Parathyroid adenoma (tissue), 2 donors: ENCODE data around the gene DENND1B.

Experiments
- H2AFZ ChIP-seq: fragments of 300-600 bp; sonication (generic); one replicate; pipeline ENCODE4 v1.7.0; 2017; ENCODE audit warnings: antibody characterized with exemption, mild to moderate bottlenecking
- H3K27ac ChIP-seq: fragments of 300-600 bp; sonication (generic); one replicate; pipeline ENCODE4 v1.7.0; 2017
- H3K27me3 ChIP-seq: fragments of 300-600 bp; sonication (generic); one replicate; pipeline ENCODE4 v1.7.0; 2017; ENCODE audit warnings: low read length; ENCODE audit not compliant: control insufficient read depth, insufficient read depth
- H3K36me3 ChIP-seq: fragments of 300-600 bp; sonication (generic); one replicate; pipeline ENCODE4 v1.7.0; 2017; ENCODE audit warnings: low read length; ENCODE audit not compliant: control insufficient read depth, insufficient read depth
- H3K4me1 ChIP-seq: fragments of 300-600 bp; sonication (generic); one replicate; pipeline ENCODE4 v1.7.0; 2017; ENCODE audit warnings: control low read depth
- H3K4me2 ChIP-seq: fragments of 300-600 bp; sonication (generic); one replicate; pipeline ENCODE4 v1.7.0; 2017; ENCODE audit warnings: low read length
- H3K4me3 ChIP-seq: fragments of 300-600 bp; sonication (generic); one replicate; pipeline ENCODE4 v1.7.0; 2017; ENCODE audit warnings: low read depth, low read length
- H3K79me2 ChIP-seq: fragments of 300-600 bp; sonication (generic); one replicate; pipeline ENCODE4 v1.7.0; 2017; ENCODE audit warnings: control low read depth
- H3K9ac ChIP-seq: fragments of 300-600 bp; sonication (generic); one replicate; pipeline ENCODE4 v1.7.0; 2017; ENCODE audit warnings: mild to moderate bottlenecking
- H3K9me3 ChIP-seq: fragments of 300-600 bp; sonication (generic); one replicate; pipeline ENCODE4 v1.7.0; 2017; ENCODE audit warnings: low read length; ENCODE audit not compliant: control insufficient read depth
- CTCF ChIP-seq: fragments of 300-600 bp; sonication (generic); IDR thresholded peaks from one replicate; pipeline ENCODE4 v1.7.0; 2017; ENCODE audit warnings: antibody characterized with exemption, mild to moderate bottlenecking
- donor health status: primary hyperparathyroidism.

The DENND1B gene

GRCh38 chr1:197672347-197672746, 102.9 kb downstream of the DENND1B start:
- H3K4me1 ChIP-seq: no peaks in the 10 kb centered on the region
- H3K4me2 ChIP-seq: no peak overlapping the region
- TF ChIP-seq CTCF: no peak
- H3K27ac ChIP-seq: no peak overlapping the region
- no peak overlapping the region for H2AFZ ChIP-seq
- no peaks in the 10 kb centered on the region for H3K79me2 ChIP-seq
- H3K36me3 ChIP-seq: no peaks in the 10 kb centered on the region
- H3K27me3 ChIP-seq: no peaks in the 10 kb centered on the region
- H3K9me3 ChIP-seq: no peaks in the 10 kb centered on the region
- no peak overlapping the region for H3K9ac ChIP-seq
- no peak overlapping the region for H3K4me3 ChIP-seq

GRCh38 chr1:197671920-197672319, 103.4 kb downstream of the DENND1B start:
- Histone ChIP-seq H3K27ac (no peak overlapping the region), H3K4me2 (no peak overlapping the region), H3K9me3 (no peaks in the 10 kb centered on the region), H2AFZ (no peak overlapping the region), H3K36me3 (no peaks in the 10 kb centered on the region), H3K79me2 (no peaks in the 10 kb centered on the region), H3K4me1 (no peaks in the 10 kb centered on the region), H3K27me3 (no peaks in the 10 kb centered on the region), H3K4me3 (no peak overlapping the region), H3K9ac (no peak overlapping the region)
- TF ChIP-seq CTCF: no peak

- Histone ChIP-seq H3K27ac (no peak overlapping the region), H3K4me1 (no peaks in the 10 kb centered on the region), H2AFZ (no peak overlapping the region), H3K4me3 (no peak overlapping the region), H3K4me2 (no peak overlapping the region), H3K79me2 (no peaks in the 10 kb centered on the region), H3K27me3 (no peaks in the 10 kb centered on the region), H3K36me3 (no peaks in the 10 kb centered on the region), H3K9me3 (no peaks in the 10 kb centered on the region), H3K9ac (no peak overlapping the region)
- no peak for TF ChIP-seq CTCF
Measured at GRCh38 chr1:197671140-197671539, 104.1 kb downstream of the DENND1B start.

GRCh38 chr1:197666769-197667285, 108.5 kb downstream of the DENND1B start:
- Histone ChIP-seq H3K4me1 (peaks cover 3% of the 10 kb centered on the region), H3K9ac (no peak overlapping the region), H3K27ac (no peak overlapping the region), H3K4me3 (no peak overlapping the region), H3K36me3 (no peaks in the 10 kb centered on the region), H3K27me3 (no peaks in the 10 kb centered on the region), H2AFZ (no peak overlapping the region), H3K79me2 (no peaks in the 10 kb centered on the region), H3K9me3 (no peaks in the 10 kb centered on the region), H3K4me2 (no peak overlapping the region)
- no peak for TF ChIP-seq CTCF

- Histone ChIP-seq H3K4me2 (no peak overlapping the region), H3K4me3 (no peak overlapping the region), H3K27me3 (no peaks in the 10 kb centered on the region), H3K27ac (no peak overlapping the region), H2AFZ (no peak overlapping the region), H3K79me2 (no peaks in the 10 kb centered on the region), H3K4me1 (peaks cover 3% of the 10 kb centered on the region), H3K36me3 (no peaks in the 10 kb centered on the region), H3K9me3 (no peaks in the 10 kb centered on the region), H3K9ac (no peak overlapping the region)
- no peak for TF ChIP-seq CTCF
Measured at GRCh38 chr1:197664391-197664790, 110.9 kb downstream of the DENND1B start.
